ENCODE measurements around the gene DOCK11.

Gene DOCK11

GRCh38 chrX:118502161-118502789 lies 6.7 kb downstream of the DOCK11 start:
- FAIRE-seq, result no peak

- no peak for FAIRE-seq
These were observed 7.8 kb downstream of the DOCK11 start for GRCh38 chrX:118503260-118504041.

- no peak for FAIRE-seq
These were observed 9.0 kb downstream of the DOCK11 start for GRCh38 chrX:118504581-118504980.

GRCh38 chrX:118506805-118507480 lies 11.3 kb downstream of the DOCK11 start:
- FAIRE-seq, result no peak

GRCh38 chrX:118507766-118508165 lies 12.2 kb downstream of the DOCK11 start:
- no peak for FAIRE-seq

GRCh38 chrX:118508221-118508620 lies 12.6 kb downstream of the DOCK11 start:
- FAIRE-seq, result no peak

GRCh38 chrX:118508635-118509034 lies 13.0 kb downstream of the DOCK11 start:
- FAIRE-seq, result no peak

- FAIRE-seq, result no peak
These were observed 14.5 kb downstream of the DOCK11 start for GRCh38 chrX:118510111-118510510.

- no peak for FAIRE-seq
These were observed 17.7 kb downstream of the DOCK11 start for GRCh38 chrX:118513120-118513898.

GRCh38 chrX:118519411-118520215 lies 24.0 kb downstream of the DOCK11 start:
- no peak for FAIRE-seq

GRCh38 chrX:118520216-118521206 lies 24.9 kb downstream of the DOCK11 start:
- no peak for FAIRE-seq

GRCh38 chrX:118521435-118521834 lies 25.8 kb downstream of the DOCK11 start:
- no peak for FAIRE-seq

- no peak for FAIRE-seq
These were observed 26.8 kb downstream of the DOCK11 start for GRCh38 chrX:118522230-118522926.

GRCh38 chrX:118523920-118524319 lies 28.3 kb downstream of the DOCK11 start:
- no peak for FAIRE-seq

- no peak for FAIRE-seq
These were observed 28.7 kb downstream of the DOCK11 start for GRCh38 chrX:118524344-118524743.

GRCh38 chrX:118525174-118525730 lies 29.6 kb downstream of the DOCK11 start:
- no peak for FAIRE-seq

- FAIRE-seq, result no peak
These were observed 30.5 kb downstream of the DOCK11 start for GRCh38 chrX:118526149-118526548.

GRCh38 chrX:118528071-118528737 lies 32.6 kb downstream of the DOCK11 start:
- FAIRE-seq, result no peak

GRCh38 chrX:118530219-118530911 lies 34.8 kb downstream of the DOCK11 start:
- FAIRE-seq, result no peak

Measured in endometrium (tissue), 2 donors.